Cortex of kidney (tissue), 1 donor: ENCODE measurements around the gene SIGLEC8.
"Not testable (repeated sequence)": the region's sequence is repeated elsewhere in the genome, so short reads cannot be mapped to it uniquely, and the experiment has no call there.

Experiments used
- DNase-seq: peaks from one replicate; lab custom pipeline; 2025; lab: John Stamatoyannopoulos, UW

SIGLEC8 gene

GRCh38 chr19:51473009-51473707, 14.9 kb upstream of the SIGLEC8 start:
- no peak for DNase-seq

- no peak for DNase-seq
Measured at GRCh38 chr19:51472607-51473006, 14.4 kb upstream of the SIGLEC8 start.

- no peak for DNase-seq
Measured at GRCh38 chr19:51471527-51471926, 13.3 kb upstream of the SIGLEC8 start.

- no peak for DNase-seq
Measured at GRCh38 chr19:51470966-51471365, 12.7 kb upstream of the SIGLEC8 start.

GRCh38 chr19:51469629-51470028, 11.4 kb upstream of the SIGLEC8 start:
- DNase-seq: no peak

- DNase-seq: no peak
Measured at GRCh38 chr19:51469162-51469561, 10.9 kb upstream of the SIGLEC8 start.

GRCh38 chr19:51468545-51468920, 10.3 kb upstream of the SIGLEC8 start:
- DNase-seq: no peak

GRCh38 chr19:51467864-51468544, 9.8 kb upstream of the SIGLEC8 start:
- no peak for DNase-seq

- no peak for DNase-seq
Measured at GRCh38 chr19:51466723-51467122, 8.5 kb upstream of the SIGLEC8 start.

GRCh38 chr19:51463976-51464581, 5.8 kb upstream of the SIGLEC8 start:
- DNase-seq: not testable (repeated sequence)

- DNase-seq: no peak
Measured at GRCh38 chr19:51462681-51463080, 4.4 kb upstream of the SIGLEC8 start.

GRCh38 chr19:51462276-51462675, 4.0 kb upstream of the SIGLEC8 start:
- no peak for DNase-seq

- no peak for DNase-seq
Measured at GRCh38 chr19:51461723-51462161, 3.5 kb upstream of the SIGLEC8 start.

- no peak for DNase-seq
Measured at GRCh38 chr19:51460164-51460992, 2.1 kb upstream of the SIGLEC8 start.

GRCh38 chr19:51458899-51459505, 748 bp upstream of the SIGLEC8 start:
- DNase-seq: no peak

- DNase-seq: no peak
Measured at GRCh38 chr19:51457351-51458013, 772 bp downstream of the SIGLEC8 start.

GRCh38 chr19:51456541-51457290, 1.5 kb downstream of the SIGLEC8 start:
- no peak for DNase-seq

GRCh38 chr19:51450730-51451307, 7.4 kb downstream of the SIGLEC8 start:
- DNase-seq: no peak

- no peak for DNase-seq
Measured at GRCh38 chr19:51448411-51449016, 9.7 kb downstream of the SIGLEC8 start.

GRCh38 chr19:51448011-51448410, 10.2 kb downstream of the SIGLEC8 start:
- DNase-seq: no peak
